Measurements from ENCODE around the gene GRAMD4.

DNA sequence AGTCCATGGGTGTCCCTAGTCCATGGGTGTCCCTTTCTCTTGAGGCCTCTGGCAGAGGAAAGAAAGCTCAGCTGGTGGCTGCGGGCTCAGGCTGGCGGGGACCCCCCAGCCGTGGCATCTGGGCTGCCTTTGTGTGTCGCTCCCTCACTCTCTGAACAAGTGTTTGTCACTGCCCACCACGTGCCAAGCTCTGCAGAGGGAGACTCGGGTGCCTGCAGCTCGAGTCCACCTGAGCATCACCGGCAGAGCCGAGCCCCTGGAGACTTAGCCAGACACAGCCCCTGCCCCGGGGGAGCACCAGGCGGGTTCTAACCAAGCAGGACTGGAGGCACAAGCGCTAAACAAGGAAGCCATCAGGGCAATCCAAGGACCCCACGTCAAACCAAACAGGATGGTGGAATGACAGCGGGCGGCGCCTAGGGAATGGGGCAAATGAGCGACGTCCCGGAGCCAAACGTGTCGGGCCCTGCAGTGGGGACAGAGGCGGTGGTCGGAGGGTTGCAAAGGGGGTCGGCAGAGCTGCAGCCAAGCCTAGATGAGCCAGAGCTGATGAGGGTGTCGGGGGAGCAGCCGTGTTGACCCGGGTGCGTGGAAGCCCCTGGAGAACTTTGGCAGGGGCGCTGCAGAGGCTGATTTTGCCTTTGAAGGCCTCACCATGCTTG is 2.1 kb upstream of the GRAMD4 start:
- TF ChIP-seq, protein P1, sequence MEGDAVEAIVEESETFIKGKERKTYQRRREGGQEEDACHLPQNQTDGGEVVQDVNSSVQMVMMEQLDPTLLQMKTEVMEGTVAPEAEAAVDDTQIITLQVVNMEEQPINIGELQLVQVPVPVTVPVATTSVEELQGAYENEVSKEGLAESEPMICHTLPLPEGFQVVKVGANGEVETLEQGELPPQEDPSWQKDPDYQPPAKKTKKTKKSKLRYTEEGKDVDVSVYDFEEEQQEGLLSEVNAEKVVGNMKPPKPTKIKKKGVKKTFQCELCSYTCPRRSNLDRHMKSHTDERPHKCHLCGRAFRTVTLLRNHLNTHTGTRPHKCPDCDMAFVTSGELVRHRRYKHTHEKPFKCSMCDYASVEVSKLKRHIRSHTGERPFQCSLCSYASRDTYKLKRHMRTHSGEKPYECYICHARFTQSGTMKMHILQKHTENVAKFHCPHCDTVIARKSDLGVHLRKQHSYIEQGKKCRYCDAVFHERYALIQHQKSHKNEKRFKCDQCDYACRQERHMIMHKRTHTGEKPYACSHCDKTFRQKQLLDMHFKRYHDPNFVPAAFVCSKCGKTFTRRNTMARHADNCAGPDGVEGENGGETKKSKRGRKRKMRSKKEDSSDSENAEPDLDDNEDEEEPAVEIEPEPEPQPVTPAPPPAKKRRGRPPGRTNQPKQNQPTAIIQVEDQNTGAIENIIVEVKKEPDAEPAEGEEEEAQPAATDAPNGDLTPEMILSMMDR (IDR thresholded peaks at IDR 0.05; ENCODE audit: poor library complexity): no peak
- TF ChIP-seq EZH2 (IDR thresholded peaks at IDR 0.05; ENCODE audit: borderline replicate concordance) (no peak), EZH2phosphoT487 (IDR thresholded peaks at IDR 0.05; ENCODE audit: low read depth, severe bottlenecking, unreplicated experiment) (no peak)
